ENCODE results near the gene HIPK1. TPM values are rescaled to one million over a fixed set of nuclear protein-coding genes. Genes with fewer than 3 reads are reported as not detected.

The HIPK1 gene
- total and polyA plus RNA-seq, 2 of the 13 experiments (the other 11 are each of a cell fraction or from before 2014, with no cell fraction given): 20.8 to 33.4 TPM

GRCh38 chr1:113928941-113929749 lies at the start of gene HIPK1 (continued):
- TF ChIP-seq TAF15 (IDR thresholded peaks at IDR 0.05; ENCODE audit: low read depth, low read length, poor library complexity, severe bottlenecking) (no peak), ZFP37 (CRISPR knock-in tag; IDR thresholded peaks at IDR 0.05; ENCODE audit: borderline replicate concordance) (0 out of 2 replicates have a peak, but pooled peaks have one; percentile 15), ZBTB25 (CRISPR knock-in tag; IDR thresholded peaks at IDR 0.05) (peak; percentile 81), ZNF281 (CRISPR knock-in tag; IDR thresholded peaks at IDR 0.05; ENCODE audit: borderline replicate concordance) (peak; percentile 85; the same call in 1 of the 2 replicates), KMT2A (CRISPR knock-in tag; IDR thresholded peaks at IDR 0.05) (peak; percentile 65), GMEB1 (CRISPR knock-in tag; IDR thresholded peaks at IDR 0.05; ENCODE audit: borderline replicate concordance) (peak; percentile 90), HIC2 (CRISPR knock-in tag; IDR thresholded peaks at IDR 0.05; ENCODE audit: low read depth) (no peak), ZSCAN31 (CRISPR knock-in tag; IDR thresholded peaks at IDR 0.05; ENCODE audit: low read depth) (peak; percentile 93), DRAP1 (CRISPR knock-in tag; IDR thresholded peaks at IDR 0.05) (peak; percentile 40), ZNF234 (CRISPR knock-in tag; conservative IDR thresholded peaks at IDR 0.05) (no peak; the same call in 1 of the 2 replicates), STAG1 (CRISPR knock-in tag; IDR thresholded peaks at IDR 0.05) (peak; percentile 36; the same call in 1 of the 2 replicates), ZNF20 (CRISPR knock-in tag; IDR thresholded peaks at IDR 0.05) (no peak), SMYD3 (CRISPR knock-in tag; IDR thresholded peaks at IDR 0.05) (peak; percentile 76; the same call in 1 of the 2 replicates), ZNF879 (CRISPR knock-in tag; IDR thresholded peaks at IDR 0.05) (peak; percentile 37; the same call in 1 of the 2 replicates), ZNF629 (CRISPR knock-in tag; conservative IDR thresholded peaks at IDR 0.05) (0 out of 2 replicates have a peak, but pooled peaks have one; percentile 37)
